GM18873 (cell line): ENCODE results near the gene HBA1.
"Not testable (repeated sequence)": the region's sequence is repeated elsewhere in the genome, so short reads cannot be mapped to it uniquely, and the experiment has no call there.

Source experiments
- ATAC-seq: cut with Tn5 transposase; IDR thresholded peaks from one replicate; pipeline ENCODE4 v1.9.1; 2021; ENCODE audit warnings: mild to moderate bottlenecking, moderate library complexity, moderate number of reproducible peaks; ENCODE audit not compliant: unreplicated experiment, low FRiP score

The HBA1 gene

GRCh38 chr16:159136-159849 is 17.2 kb upstream of the HBA1 start:
- no peak for ATAC-seq

DNA sequence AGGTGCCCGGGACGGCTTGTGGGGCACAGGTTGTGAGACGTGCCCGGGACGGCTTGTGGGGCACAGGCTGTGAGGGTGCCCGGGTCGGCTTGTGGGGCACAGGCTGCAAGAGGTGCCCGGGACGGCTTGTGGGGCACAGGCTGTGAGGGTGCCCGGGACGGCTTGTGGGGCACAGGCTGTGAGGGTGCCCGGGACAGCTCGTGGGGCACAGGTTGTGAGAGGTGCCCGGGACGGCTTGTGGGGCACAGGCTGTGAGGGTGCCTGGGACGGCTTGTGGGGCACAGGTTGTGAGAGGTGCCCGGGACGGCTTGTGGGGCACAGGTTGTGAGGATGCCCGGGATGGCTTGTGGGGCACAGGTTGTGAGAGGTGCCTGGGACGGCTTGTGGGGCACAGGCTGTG is 16.2 kb upstream of the HBA1 start:
- not testable (repeated sequence) for ATAC-seq

GRCh38 chr16:160691-161190 is 15.7 kb upstream of the HBA1 start:
- ATAC-seq = no peak

DNA sequence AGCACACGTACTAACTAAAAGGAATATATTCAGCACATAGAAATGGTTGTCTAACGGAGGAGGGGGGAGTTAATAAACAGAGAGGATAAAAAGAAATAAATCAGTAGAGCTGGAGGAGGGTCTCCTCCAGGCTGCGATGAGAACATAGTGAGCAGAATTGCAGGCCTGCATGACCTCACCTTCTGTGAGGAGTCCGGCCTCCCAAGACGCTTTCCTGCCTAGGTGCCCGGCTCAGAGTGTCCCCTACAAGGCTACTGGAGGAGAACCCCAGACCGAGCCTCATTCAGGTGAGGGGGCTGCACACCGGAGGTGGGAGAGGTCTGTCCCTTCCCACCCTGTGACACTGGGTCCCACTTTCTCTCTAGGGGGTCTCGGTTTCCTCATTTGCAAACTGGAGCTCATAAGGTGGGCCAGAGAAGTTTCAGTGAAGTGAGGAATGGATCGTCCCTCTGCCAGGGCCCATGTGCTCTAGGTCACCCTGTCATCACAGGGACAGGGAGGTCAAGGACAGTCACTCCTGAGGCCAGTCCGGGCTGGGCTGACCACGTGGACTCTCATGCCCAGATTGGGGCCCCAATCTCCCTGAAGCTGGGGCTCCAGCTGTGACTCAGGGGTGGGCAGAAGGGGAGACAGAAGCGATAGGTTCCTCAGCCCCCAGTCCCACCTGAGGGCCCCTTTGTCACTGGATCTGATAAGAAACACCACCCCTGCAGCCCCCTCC is 14.0 kb upstream of the HBA1 start:
- no peak for ATAC-seq

GRCh38 chr16:163139-163538 is 13.3 kb upstream of the HBA1 start:
- ATAC-seq = not testable (repeated sequence)

- ATAC-seq = not testable (repeated sequence)
Measured at GRCh38 chr16:163696-164095, 12.8 kb upstream of the HBA1 start.

DNA sequence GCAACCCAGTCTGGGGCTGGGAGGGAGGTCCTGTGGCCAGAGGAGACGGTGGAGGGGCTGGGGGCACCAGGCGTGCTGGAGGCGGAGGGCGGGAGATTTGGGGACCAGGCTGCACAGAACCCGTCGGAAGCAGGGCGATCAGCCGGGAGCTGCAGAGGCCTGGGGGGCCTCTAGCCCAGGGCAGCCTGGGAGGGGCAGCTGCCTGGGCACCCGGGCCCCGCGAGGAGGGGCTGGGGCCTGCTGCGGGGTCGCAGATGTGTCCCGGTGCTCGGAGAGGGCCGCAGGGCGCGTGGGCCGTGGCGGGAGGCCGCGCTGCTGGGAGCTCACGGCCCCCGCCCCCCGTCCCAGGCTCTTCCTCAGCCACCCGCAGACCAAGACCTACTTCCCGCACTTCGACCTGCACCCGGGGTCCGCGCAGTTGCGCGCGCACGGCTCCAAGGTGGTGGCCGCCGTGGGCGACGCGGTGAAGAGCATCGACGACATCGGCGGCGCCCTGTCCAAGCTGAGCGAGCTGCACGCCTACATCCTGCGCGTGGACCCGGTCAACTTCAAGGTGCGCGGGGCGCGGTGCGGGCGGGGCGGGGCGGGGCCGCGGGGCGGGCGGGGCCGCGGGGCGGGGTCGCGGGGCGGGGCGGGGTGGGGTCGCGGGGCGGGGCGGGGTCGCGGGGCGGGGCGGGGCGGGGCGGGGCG is 12.2 kb upstream of the HBA1 start:
- not testable (repeated sequence) for ATAC-seq

DNA sequence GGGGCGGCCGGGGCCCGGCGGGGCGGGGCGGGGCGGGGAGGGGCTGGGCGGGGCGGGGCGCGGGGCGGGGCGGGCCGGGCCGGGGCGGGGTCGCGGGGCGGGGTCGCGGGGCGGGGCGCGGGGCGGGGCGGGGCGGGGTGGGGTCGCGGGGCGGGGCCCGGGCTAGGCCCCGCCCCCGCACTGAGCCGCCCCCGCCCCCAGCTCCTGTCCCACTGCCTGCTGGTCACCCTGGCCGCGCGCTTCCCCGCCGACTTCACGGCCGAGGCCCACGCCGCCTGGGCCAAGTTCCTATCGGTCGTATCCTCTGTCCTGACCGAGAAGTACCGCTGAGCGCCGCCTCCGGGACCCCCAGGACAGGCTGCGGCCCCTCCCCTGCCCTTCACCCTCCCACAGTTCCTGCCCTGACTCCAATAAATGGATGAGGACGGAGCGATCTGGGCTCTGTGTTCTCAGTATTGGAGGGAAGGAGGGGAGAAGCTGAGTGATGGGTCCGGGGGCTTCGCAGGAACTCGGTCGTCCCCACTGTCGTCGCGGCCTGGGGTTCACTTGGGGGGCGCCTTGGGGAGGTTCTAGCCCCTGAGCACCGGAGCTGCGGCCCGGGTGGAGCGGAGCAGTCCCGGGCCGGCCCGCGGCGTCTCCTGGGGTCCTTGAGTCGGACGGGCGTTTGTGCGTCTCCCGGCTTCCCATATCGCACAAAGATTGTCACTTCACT is 11.5 kb upstream of the HBA1 start:
- no peak for ATAC-seq

GRCh38 chr16:165539-166374 is 10.7 kb upstream of the HBA1 start, which contains the start of gene HBM:
TSS of gene HBM (plus strand) at chr16:165978. CDS start at chr16:165998, 20 bp downstream.
- no peak for ATAC-seq

DNA sequence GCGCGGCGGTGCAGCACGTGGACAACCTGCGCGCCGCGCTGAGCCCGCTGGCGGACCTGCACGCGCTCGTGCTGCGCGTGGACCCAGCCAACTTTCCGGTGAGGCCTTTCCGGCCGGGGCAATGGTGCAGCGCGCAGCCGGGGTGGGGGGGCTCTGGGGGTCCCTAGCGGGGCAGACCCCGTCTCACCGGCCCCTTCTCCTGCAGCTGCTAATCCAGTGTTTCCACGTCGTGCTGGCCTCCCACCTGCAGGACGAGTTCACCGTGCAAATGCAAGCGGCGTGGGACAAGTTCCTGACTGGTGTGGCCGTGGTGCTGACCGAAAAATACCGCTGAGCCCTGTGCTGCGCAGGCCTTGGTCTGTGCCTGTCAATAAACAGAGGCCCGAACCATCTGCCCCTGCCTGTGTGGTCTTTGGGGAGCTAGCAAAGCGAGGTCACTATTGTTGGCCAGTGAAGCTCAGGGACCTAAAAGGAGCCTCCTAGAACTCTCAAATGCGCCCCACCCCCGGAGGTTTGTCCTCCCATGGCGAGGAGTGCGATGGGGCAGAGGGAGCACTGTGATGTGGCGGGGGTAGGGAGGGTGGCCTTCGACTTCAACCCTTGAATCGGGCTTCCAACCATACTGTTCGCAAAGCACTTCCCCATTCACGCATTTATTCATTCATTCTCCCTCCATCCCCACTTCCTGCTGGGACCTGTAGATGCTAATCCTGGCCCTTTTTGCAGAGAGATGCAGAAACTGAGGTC is 9.9 kb upstream of the HBA1 start:
- ATAC-seq = no peak

- ATAC-seq = no peak
Measured at GRCh38 chr16:167122-167690, 9.3 kb upstream of the HBA1 start.

DNA sequence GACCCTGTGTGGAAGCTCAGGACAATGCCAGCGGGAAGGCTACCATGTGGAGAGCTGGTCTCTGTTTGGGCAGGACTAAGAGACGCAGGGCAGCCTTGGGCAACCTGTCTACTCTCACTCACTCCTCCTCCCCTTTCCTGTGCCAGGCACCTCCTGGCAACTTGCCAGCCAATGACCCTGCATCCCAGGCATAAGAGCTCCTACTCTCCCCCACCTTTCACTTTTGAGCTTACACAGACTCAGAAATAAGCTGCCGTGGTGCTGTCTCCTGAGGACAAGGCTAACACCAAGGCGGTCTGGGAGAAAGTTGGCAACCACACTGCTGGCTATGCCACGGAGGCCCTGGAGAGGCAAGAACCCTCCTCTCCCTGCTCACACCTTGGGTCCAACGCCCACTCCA is 8.1 kb upstream of the HBA1 start:
- ATAC-seq = no peak

GRCh38 chr16:169014-169413 is 7.5 kb upstream of the HBA1 start:
- ATAC-seq = no peak

- ATAC-seq = not testable (repeated sequence)
Measured at GRCh38 chr16:170088-170507, 6.4 kb upstream of the HBA1 start.

DNA sequence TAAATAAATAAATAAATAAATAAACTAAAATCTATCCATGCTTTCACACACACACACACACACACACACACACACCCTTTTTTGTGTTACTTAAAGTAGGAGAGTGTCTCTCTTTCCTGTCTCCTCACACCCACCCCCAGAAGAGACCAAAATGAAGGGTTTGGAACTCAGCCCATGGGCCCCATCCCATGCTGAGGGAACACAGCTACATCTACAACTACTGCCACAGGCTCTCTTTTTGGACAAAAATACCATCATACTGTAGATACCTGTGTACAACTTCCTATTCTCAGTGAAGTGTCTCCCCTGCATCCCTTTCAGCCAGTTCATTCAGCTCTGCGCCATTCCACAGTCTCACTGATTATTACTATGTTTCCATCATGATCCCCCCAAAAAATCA is 5.7 kb upstream of the HBA1 start:
- no peak for ATAC-seq

- ATAC-seq = not testable (repeated sequence)
Measured at GRCh38 chr16:172374-172941, 4.0 kb upstream of the HBA1 start, which contains the start of gene HBA2. TSS of gene HBA2 (plus strand) at chr16:172876. CDS start at chr16:172913, 37 bp downstream.

GRCh38 chr16:173211-173854 is 3.1 kb upstream of the HBA1 start:
- ATAC-seq = not testable (repeated sequence)
